ENCODE measurements around the gene ABCA7. TPM values are rescaled to one million over a fixed set of nuclear protein-coding genes. Genes with fewer than 3 reads are reported as not detected.

Gene ABCA7
- total RNA-seq, 1 experiment from 2014 or later, result 18.2 TPM

- peak; percentile 35 for DNase-seq (ENCODE audit: unreplicated experiment)
- TF ChIP-seq CTCF (IDR thresholded peaks at IDR 0.05; ENCODE audit: unreplicated experiment), result no peak
- intact Hi-C loops (cut with micrococcal nuclease), result loop anchor here (5.0 kb wide), 1 partner anchor 35 kb away; the partner anchor contains the start of gene GPX4
- Mint-ChIP-seq H3K4me1 (ENCODE audit: insufficient read depth, unreplicated experiment) (peaks cover 23% of the 10 kb centered on the region), H3K4me3 (ENCODE audit: unreplicated experiment) (peak within 1 kb of the TSS; percentile 72), H3K9me3 (ENCODE audit: unreplicated experiment) (no peaks in the 10 kb centered on the region), H3K27ac (ENCODE audit: low read depth, unreplicated experiment) (peak within 1 kb of the TSS; percentile 77), H3K27me3 (ENCODE audit: insufficient read depth, unreplicated experiment) (no peaks in the 10 kb centered on the region), H3K36me3 (ENCODE audit: insufficient read depth, unreplicated experiment) (peaks cover 6% of the 10 kb centered on the region)
- ChIA-PET POLR2A (interaction anchor here (0.5 to 4.8 kb wide), 8 partner anchors 18 to 202 kb away, joined by 3 to 31 read pairs (median 5); partner anchors contain the start of genes CIRBP, CNN2 and GPX4), CTCF (interaction anchor here (0.7 to 1.0 kb wide), 3 partner anchors 10 to 89 kb away, joined by 3 to 5 read pairs (median 5); no protein-coding TSS in a partner anchor)
- BruUV-seq (replicated peaks), result no TSS peak
Observed at GRCh38 chr19:1066748-1067340, 26.9 kb downstream of the ABCA7 start, which contains the start of gene ARHGAP45. Gene ARHGAP45, plus strand, starts transcription at chr19:1067167. Its CDS starts 239 bp downstream, at chr19:1067406.

- H3K4me3 Mint-ChIP-seq (ENCODE audit: unreplicated experiment), result peak overlapping the region; percentile 72
- intact Hi-C loops (cut with micrococcal nuclease), result loop anchor here (5.0 kb wide), 1 partner anchor 35 kb away; the partner anchor contains the start of gene GPX4
- no peak for TF ChIP-seq CTCF (IDR thresholded peaks at IDR 0.05; ENCODE audit: unreplicated experiment)
- H3K27me3 Mint-ChIP-seq (ENCODE audit: insufficient read depth, unreplicated experiment), result no peaks in the 10 kb centered on the region
- no peak overlapping the region for H3K27ac Mint-ChIP-seq (ENCODE audit: low read depth, unreplicated experiment)
- POLR2A ChIA-PET, result interaction anchor here (0.7 to 4.8 kb wide), 8 partner anchors 17 to 202 kb away, joined by 3 to 31 read pairs (median 5); partner anchors contain the start of genes CIRBP, CNN2 and GPX4
- H3K4me1 Mint-ChIP-seq (ENCODE audit: insufficient read depth, unreplicated experiment), result peaks cover 23% of the 10 kb centered on the region
- H3K9me3 Mint-ChIP-seq (ENCODE audit: unreplicated experiment), result no peaks in the 10 kb centered on the region
- CTCF ChIA-PET, result interaction anchor here (0.7 to 0.8 kb wide), 3 partner anchors 11 to 38 kb away, joined by 3 to 5 read pairs (median 5); no protein-coding TSS in a partner anchor
- BruUV-seq (replicated peaks), result no TSS peak
- peaks cover 6% of the 10 kb centered on the region for H3K36me3 Mint-ChIP-seq (ENCODE audit: insufficient read depth, unreplicated experiment)
- no peak for DNase-seq (ENCODE audit: unreplicated experiment)
Observed at GRCh38 chr19:1067341-1067957, 27.5 kb downstream of the ABCA7 start.

- POLR2A ChIA-PET, result interaction anchor here (0.7 to 4.8 kb wide), 6 partner anchors 17 to 201 kb away, joined by 3 to 31 read pairs (median 9); partner anchors contain the start of genes CIRBP, CNN2 and GPX4
- Mint-ChIP-seq H3K27me3 (ENCODE audit: insufficient read depth, unreplicated experiment) (no peaks in the 10 kb centered on the region), H3K27ac (ENCODE audit: low read depth, unreplicated experiment) (peak overlapping the region; percentile 59), H3K9me3 (ENCODE audit: unreplicated experiment) (no peaks in the 10 kb centered on the region), H3K4me3 (ENCODE audit: unreplicated experiment) (peak overlapping the region; percentile 72), H3K36me3 (ENCODE audit: insufficient read depth, unreplicated experiment) (peaks cover 6% of the 10 kb centered on the region), H3K4me1 (ENCODE audit: insufficient read depth, unreplicated experiment) (peaks cover 23% of the 10 kb centered on the region)
- intact Hi-C loops (cut with micrococcal nuclease), result loop anchor here (5.0 kb wide), 1 partner anchor 34 kb away; the partner anchor contains the start of gene GPX4
- DNase-seq (ENCODE audit: unreplicated experiment), result no peak
- CTCF ChIA-PET, result interaction anchor here (0.8 kb wide), 1 partner anchor 35 kb away, joined by 3 read pairs; no protein-coding TSS in a partner anchor
- BruUV-seq (replicated peaks), result no TSS peak
- TF ChIP-seq CTCF (IDR thresholded peaks at IDR 0.05; ENCODE audit: unreplicated experiment), result no peak
Observed at GRCh38 chr19:1068009-1069001, 28.4 kb downstream of the ABCA7 start.

Measured in MCF 10A (cell line).